IMR-90 (cell line): ENCODE data around the gene SNX25.

ENCODE experiments used
- CHD1 ChIP-seq: IDR thresholded peaks from 2 replicates; pipeline ENCODE4 v1.6.1; 2012; ENCODE audit warnings: low read depth, low read length, improper control_type of control experiment
- MAZ ChIP-seq: IDR thresholded peaks from 2 replicates; pipeline ENCODE4 v1.6.1; 2012; ENCODE audit warnings: low read depth, mild to moderate bottlenecking, low read length, improper control_type of control experiment, moderate library complexity, borderline replicate concordance
- NFE2L2 ChIP-seq: fragments of 150-350 bp; IDR thresholded peaks from 2 replicates; pipeline ENCODE4 v1.6.1; 2016; ENCODE audit warnings: low read depth, mild to moderate bottlenecking, low read length
- POLR2A ChIP-seq: IDR thresholded peaks from 2 replicates; pipeline ENCODE4 v1.6.1; 2012; ENCODE audit warnings: mild to moderate bottlenecking, low read depth, low read length
- RAD21 ChIP-seq: IDR thresholded peaks from 2 replicates; pipeline ENCODE4 v1.6.1; 2012; ENCODE audit warnings: low read length, improper control_type of control experiment
- RCOR1 ChIP-seq: IDR thresholded peaks from 2 replicates; pipeline ENCODE4 v1.6.1; 2012; ENCODE audit warnings: mild to moderate bottlenecking, low read length, improper control_type of control experiment; ENCODE audit not compliant: insufficient replicate concordance
- RFX5 ChIP-seq: IDR thresholded peaks from 2 replicates; pipeline ENCODE4 v1.8.0; 2012; ENCODE audit warnings: low read depth, mild to moderate bottlenecking, low read length, moderate library complexity
- SMC3 ChIP-seq: fragments of 150-350 bp; IDR thresholded peaks from 2 replicates; pipeline ENCODE4 v1.6.1; 2016; ENCODE audit warnings: low read depth, mild to moderate bottlenecking, antibody characterized with exemption, low read length, moderate library complexity
- TF ChIP-seq, protein P1 (sequence below): conservative IDR thresholded peaks from 2 replicates; pipeline ENCODE4 v1.5.1; 2012; ENCODE audit warnings: mild to moderate bottlenecking, low read depth, low read length, improper control_type of control experiment
- TF ChIP-seq, protein P2 (sequence below): fragments of 150-350 bp; IDR thresholded peaks from 2 replicates; pipeline ENCODE4 v1.6.1; 2017; ENCODE audit warnings: mild to moderate bottlenecking, antibody characterized with exemption, low read length, low read depth
- TF ChIP-seq, protein P3 (sequence below): fragments of 150-350 bp; IDR thresholded peaks from 2 replicates; pipeline ENCODE4 v1.6.1; 2016; ENCODE audit warnings: low read depth, mild to moderate bottlenecking, low read length, moderate library complexity, borderline replicate concordance

DNA sequence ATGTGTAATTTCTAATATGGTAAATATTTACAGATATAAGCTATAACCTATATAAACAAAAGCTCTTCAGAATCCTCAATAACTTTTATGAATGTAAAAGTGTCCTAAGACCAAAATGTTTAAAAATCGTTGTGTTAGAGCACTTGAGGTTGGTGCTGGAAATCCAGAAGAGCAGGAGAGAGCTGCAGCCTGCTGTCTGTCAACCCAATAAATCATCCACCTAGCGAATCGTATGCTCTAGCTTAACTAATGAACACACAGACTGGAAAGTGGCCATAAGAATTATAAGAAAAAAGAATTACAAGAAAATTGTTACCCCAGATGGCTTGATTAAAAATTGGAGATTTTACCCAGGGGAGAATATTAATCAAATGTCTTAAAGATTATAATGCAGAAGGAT lies 22.6 kb upstream of the SNX25 start:
- TF ChIP-seq, protein P1, sequence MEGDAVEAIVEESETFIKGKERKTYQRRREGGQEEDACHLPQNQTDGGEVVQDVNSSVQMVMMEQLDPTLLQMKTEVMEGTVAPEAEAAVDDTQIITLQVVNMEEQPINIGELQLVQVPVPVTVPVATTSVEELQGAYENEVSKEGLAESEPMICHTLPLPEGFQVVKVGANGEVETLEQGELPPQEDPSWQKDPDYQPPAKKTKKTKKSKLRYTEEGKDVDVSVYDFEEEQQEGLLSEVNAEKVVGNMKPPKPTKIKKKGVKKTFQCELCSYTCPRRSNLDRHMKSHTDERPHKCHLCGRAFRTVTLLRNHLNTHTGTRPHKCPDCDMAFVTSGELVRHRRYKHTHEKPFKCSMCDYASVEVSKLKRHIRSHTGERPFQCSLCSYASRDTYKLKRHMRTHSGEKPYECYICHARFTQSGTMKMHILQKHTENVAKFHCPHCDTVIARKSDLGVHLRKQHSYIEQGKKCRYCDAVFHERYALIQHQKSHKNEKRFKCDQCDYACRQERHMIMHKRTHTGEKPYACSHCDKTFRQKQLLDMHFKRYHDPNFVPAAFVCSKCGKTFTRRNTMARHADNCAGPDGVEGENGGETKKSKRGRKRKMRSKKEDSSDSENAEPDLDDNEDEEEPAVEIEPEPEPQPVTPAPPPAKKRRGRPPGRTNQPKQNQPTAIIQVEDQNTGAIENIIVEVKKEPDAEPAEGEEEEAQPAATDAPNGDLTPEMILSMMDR = no peak
- no peak for TF ChIP-seq RFX5
- TF ChIP-seq SMC3 = no peak
- no peak for TF ChIP-seq POLR2A
- TF ChIP-seq RAD21 = no peak
- TF ChIP-seq MAZ = no peak
- TF ChIP-seq, protein P2, sequence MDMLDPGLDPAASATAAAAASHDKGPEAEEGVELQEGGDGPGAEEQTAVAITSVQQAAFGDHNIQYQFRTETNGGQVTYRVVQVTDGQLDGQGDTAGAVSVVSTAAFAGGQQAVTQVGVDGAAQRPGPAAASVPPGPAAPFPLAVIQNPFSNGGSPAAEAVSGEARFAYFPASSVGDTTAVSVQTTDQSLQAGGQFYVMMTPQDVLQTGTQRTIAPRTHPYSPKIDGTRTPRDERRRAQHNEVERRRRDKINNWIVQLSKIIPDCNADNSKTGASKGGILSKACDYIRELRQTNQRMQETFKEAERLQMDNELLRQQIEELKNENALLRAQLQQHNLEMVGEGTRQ = no peak
- no peak for TF ChIP-seq NFE2L2
- no peak for TF ChIP-seq RCOR1
- TF ChIP-seq, protein P3, sequence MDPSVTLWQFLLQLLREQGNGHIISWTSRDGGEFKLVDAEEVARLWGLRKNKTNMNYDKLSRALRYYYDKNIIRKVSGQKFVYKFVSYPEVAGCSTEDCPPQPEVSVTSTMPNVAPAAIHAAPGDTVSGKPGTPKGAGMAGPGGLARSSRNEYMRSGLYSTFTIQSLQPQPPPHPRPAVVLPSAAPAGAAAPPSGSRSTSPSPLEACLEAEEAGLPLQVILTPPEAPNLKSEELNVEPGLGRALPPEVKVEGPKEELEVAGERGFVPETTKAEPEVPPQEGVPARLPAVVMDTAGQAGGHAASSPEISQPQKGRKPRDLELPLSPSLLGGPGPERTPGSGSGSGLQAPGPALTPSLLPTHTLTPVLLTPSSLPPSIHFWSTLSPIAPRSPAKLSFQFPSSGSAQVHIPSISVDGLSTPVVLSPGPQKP = no peak
- TF ChIP-seq CHD1 = no peak
